AG04450 (cell line): Measurements from ENCODE around the gene POPDC3. TPM values are rescaled to one million over a fixed set of nuclear protein-coding genes. Genes with fewer than 3 reads are reported as not detected.

ENCODE experiments used
- CTCF ChIA-PET: fragments of 300-600, 350-600 bp; formaldehyde crosslinking; extraction: SDS; loops from one replicate; lab custom pipeline; 2022; ENCODE audit warnings: antibody characterized with exemption, inconsistent platforms; lab: Charles Lee
- POLR2A ChIA-PET: fragments of 350-600 bp; formaldehyde crosslinking; extraction: SDS; loops from one replicate; lab custom pipeline; 2021; ENCODE audit warnings: antibody characterized with exemption, inconsistent platforms; lab: Yijun Ruan, JAX
- DNase-seq: peaks from one replicate; pipeline ENCODE4 v3.0.0-alpha.2; 2011; ENCODE audit warnings: low read depth, low spot score
- H3K27ac ChIP-seq: one replicate; pipeline ENCODE4 v1.5.1; 2012; ENCODE audit warnings: low read depth, low read length, control low read depth
- H3K27me3 ChIP-seq: one replicate; pipeline ENCODE4 v1.6.0; 2012; ENCODE audit warnings: low read length; ENCODE audit not compliant: control insufficient read depth, insufficient read depth
- H3K4me3 ChIP-seq: 2 replicates; pipeline ENCODE4 v1.5.1; 2011; ENCODE audit warnings: mild to moderate bottlenecking, low read depth, low read length, control low read depth
- H3K9me3 ChIP-seq: 2 replicates; pipeline ENCODE4 v1.5.1; 2012; ENCODE audit warnings: low read length; ENCODE audit not compliant: control insufficient read depth, insufficient read depth
- CTCF ChIP-seq: IDR thresholded peaks from 2 replicates; pipeline ENCODE4 v1.5.1; 2011; ENCODE audit warnings: low read depth, low read length, control low read depth, inconsistent platforms
- polyA plus RNA-seq: library from polyadenylated mRNA; depleted of rRNA; stranded (reverse); fragments of >200 nt; gene quantifications from 2 replicates; pipeline ENCODE4 v1.2.3, GENCODE V29; 2011

Gene POPDC3
- polyA plus RNA-seq, 1 experiment, result 29.1 TPM

- ChIA-PET CTCF (interaction anchor here (0.6 to 1.0 kb wide), 2 partner anchors 14 to 81 kb away, joined by 3 to 6 read pairs; a partner anchor contains a TSS), POLR2A (interaction anchor here (1.8 kb wide), 1 partner anchor 14 kb away, joined by 4 read pairs; no protein-coding TSS in a partner anchor)
- Histone ChIP-seq H3K4me3 (no peak overlapping the region), H3K27ac (no peak overlapping the region), H3K9me3 (no peaks in the 10 kb centered on the region), H3K27me3 (no peaks in the 10 kb centered on the region)
- no peak for TF ChIP-seq CTCF
- DNase-seq, result no peak
These were observed 57.1 kb downstream of the POPDC3 start for GRCh38 chr6:105122717-105123116.

- no peak for TF ChIP-seq CTCF
- Histone ChIP-seq H3K27me3 (no peaks in the 10 kb centered on the region), H3K27ac (no peak overlapping the region), H3K9me3 (no peaks in the 10 kb centered on the region), H3K4me3 (no peak overlapping the region)
- POLR2A ChIA-PET, result interaction anchor here (1.8 kb wide), 1 partner anchor 14 kb away, joined by 4 read pairs; no protein-coding TSS in a partner anchor
- CTCF ChIA-PET, result interaction anchor here (0.6 to 1.0 kb wide), 2 partner anchors 15 to 82 kb away, joined by 3 to 6 read pairs; a partner anchor contains a TSS
- DNase-seq, result no peak
These were observed 57.8 kb downstream of the POPDC3 start for GRCh38 chr6:105121981-105122380.

GRCh38 chr6:105120570-105120969 is 59.2 kb downstream of the POPDC3 start:
- TF ChIP-seq CTCF, result no peak
- ChIA-PET POLR2A (no interaction called here), CTCF (interaction anchor here (0.6 to 1.8 kb wide), 3 partner anchors 33 to 243 kb away, joined by 3 to 7 read pairs (median 4); no protein-coding TSS in a partner anchor)
- Histone ChIP-seq H3K4me3 (no peak overlapping the region), H3K27ac (no peak overlapping the region), H3K9me3 (no peaks in the 10 kb centered on the region), H3K27me3 (no peaks in the 10 kb centered on the region)
- no peak for DNase-seq

DNA sequence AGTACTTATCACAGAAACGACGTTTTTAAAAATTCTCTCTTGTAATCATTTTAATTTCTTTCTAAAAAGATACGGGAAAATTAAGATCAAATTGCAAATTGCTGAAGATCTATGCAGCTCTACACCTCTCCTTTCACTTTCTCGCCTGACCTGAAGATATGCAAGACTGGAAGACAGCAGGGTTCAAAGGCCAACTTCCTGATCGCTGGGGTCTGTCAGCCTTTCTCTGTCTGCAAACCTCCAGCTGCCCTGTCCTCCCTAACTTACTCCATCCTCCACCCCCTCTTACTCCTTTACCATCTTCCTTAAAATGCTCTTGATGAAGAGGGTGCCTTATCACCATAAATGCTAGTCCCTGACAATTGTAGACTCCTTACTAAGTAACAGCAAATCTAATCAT is 63.7 kb downstream of the POPDC3 start:
- Histone ChIP-seq H3K4me3 (no peak overlapping the region), H3K27ac (no peak overlapping the region), H3K27me3 (no peaks in the 10 kb centered on the region), H3K9me3 (no peaks in the 10 kb centered on the region)
- TF ChIP-seq CTCF, result no peak
- POLR2A ChIA-PET, result no interaction called here
- DNase-seq, result no peak
- CTCF ChIA-PET, result interaction anchor here (0.8 to 2.4 kb wide), 3 partner anchors 28 to 287 kb away, joined by 3 to 11 read pairs (median 4); partner anchors contain the start of gene PREP

DNA sequence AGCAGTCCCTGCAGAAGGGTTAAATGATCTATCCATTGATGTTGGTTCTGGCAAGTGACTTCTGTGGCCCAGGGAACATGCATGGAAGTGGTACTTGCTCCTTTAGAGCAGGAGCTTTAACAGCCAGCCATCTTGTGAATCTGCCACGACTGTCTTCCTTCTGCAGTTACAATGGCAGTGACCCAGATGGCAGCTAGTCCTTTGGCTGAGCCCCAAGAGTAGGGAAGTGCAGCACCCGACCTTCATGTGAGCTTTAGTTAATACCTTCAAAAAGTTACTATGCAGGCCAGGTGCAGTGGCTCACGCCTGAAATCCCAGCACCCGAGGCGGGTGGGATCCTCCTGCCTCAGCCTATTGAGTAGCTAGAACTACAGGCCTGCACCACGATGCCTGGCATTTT is 66.4 kb downstream of the POPDC3 start:
- no peak overlapping the region for H3K4me3 ChIP-seq
- DNase-seq, result no peak
- ChIA-PET CTCF (interaction anchor here (1.1 kb wide), 1 partner anchor 250 kb away, joined by 9 read pairs; no protein-coding TSS in a partner anchor), POLR2A (no interaction called here)
- H3K9me3 ChIP-seq, result no peaks in the 10 kb centered on the region
- TF ChIP-seq CTCF, result no peak
- no peaks in the 10 kb centered on the region for H3K27me3 ChIP-seq
- no peak overlapping the region for H3K27ac ChIP-seq
